ENCODE measurements around the gene ACO2.

The ACO2 gene

GRCh38 chr22:41521126-41521525 lies 52.2 kb downstream of the ACO2 start:
- H3K4me1 ChIP-seq (ENCODE audit: insufficient read depth, low read length), result no peaks in the 10 kb centered on the region
- H3K36me3 ChIP-seq (ENCODE audit: insufficient read depth, low read depth, low read length), result peaks cover 51% of the 10 kb centered on the region
- H3K9me3 ChIP-seq (ENCODE audit: insufficient read depth, low read depth, low read length), result no peaks in the 10 kb centered on the region
- H3K9ac ChIP-seq (ENCODE audit: low read depth, low read length), result no peak overlapping the region
- no peaks in the 10 kb centered on the region for H3K27me3 ChIP-seq (ENCODE audit: insufficient read depth, low read length)
- H3K4me3 ChIP-seq (ENCODE audit: low read length), result no peak overlapping the region
- H3K27ac ChIP-seq (ENCODE audit: low read length), result no peak overlapping the region

GRCh38 chr22:41522813-41523212 lies 53.9 kb downstream of the ACO2 start:
- Histone ChIP-seq H3K27me3 (ENCODE audit: insufficient read depth, low read length) (no peaks in the 10 kb centered on the region), H3K36me3 (ENCODE audit: insufficient read depth, low read depth, low read length) (peaks cover 63% of the 10 kb centered on the region), H3K27ac (ENCODE audit: low read length) (no peak overlapping the region), H3K9ac (ENCODE audit: low read depth, low read length) (no peak overlapping the region; the same call in 1 of the 2 replicates), H3K4me1 (ENCODE audit: insufficient read depth, low read length) (no peaks in the 10 kb centered on the region), H3K4me3 (ENCODE audit: low read length) (no peak overlapping the region), H3K9me3 (ENCODE audit: insufficient read depth, low read depth, low read length) (no peaks in the 10 kb centered on the region)

GRCh38 chr22:41523464-41524221 lies 54.7 kb downstream of the ACO2 start:
- no peaks in the 10 kb centered on the region for H3K4me1 ChIP-seq (ENCODE audit: insufficient read depth, low read length)
- H3K4me3 ChIP-seq (ENCODE audit: low read length), result no peak overlapping the region
- no peaks in the 10 kb centered on the region for H3K27me3 ChIP-seq (ENCODE audit: insufficient read depth, low read length)
- H3K9me3 ChIP-seq (ENCODE audit: insufficient read depth, low read depth, low read length), result no peaks in the 10 kb centered on the region
- no peak overlapping the region for H3K27ac ChIP-seq (ENCODE audit: low read length)
- H3K9ac ChIP-seq (ENCODE audit: low read depth, low read length), result no peak overlapping the region
- peaks cover 66% of the 10 kb centered on the region for H3K36me3 ChIP-seq (ENCODE audit: insufficient read depth, low read depth, low read length)

- no peaks in the 10 kb centered on the region for H3K4me1 ChIP-seq (ENCODE audit: insufficient read depth, low read length)
- H3K27me3 ChIP-seq (ENCODE audit: insufficient read depth, low read length), result no peaks in the 10 kb centered on the region
- no peak overlapping the region for H3K4me3 ChIP-seq (ENCODE audit: low read length)
- no peak overlapping the region for H3K27ac ChIP-seq (ENCODE audit: low read length)
- H3K36me3 ChIP-seq (ENCODE audit: insufficient read depth, low read depth, low read length), result peaks cover 67% of the 10 kb centered on the region
- H3K9me3 ChIP-seq (ENCODE audit: insufficient read depth, low read depth, low read length), result no peaks in the 10 kb centered on the region
- no peak overlapping the region for H3K9ac ChIP-seq (ENCODE audit: low read depth, low read length)
These were observed 55.3 kb downstream of the ACO2 start for GRCh38 chr22:41524251-41524661.

- Histone ChIP-seq H3K27me3 (ENCODE audit: insufficient read depth, low read length) (no peaks in the 10 kb centered on the region), H3K9me3 (ENCODE audit: insufficient read depth, low read depth, low read length) (no peaks in the 10 kb centered on the region), H3K9ac (ENCODE audit: low read depth, low read length) (no peak overlapping the region), H3K4me3 (ENCODE audit: low read length) (no peak overlapping the region), H3K36me3 (ENCODE audit: insufficient read depth, low read depth, low read length) (peaks cover 68% of the 10 kb centered on the region), H3K4me1 (ENCODE audit: insufficient read depth, low read length) (no peaks in the 10 kb centered on the region), H3K27ac (ENCODE audit: low read length) (no peak overlapping the region)
These were observed 56.0 kb downstream of the ACO2 start for GRCh38 chr22:41524809-41525449.

- Histone ChIP-seq H3K4me3 (ENCODE audit: low read length) (no peak overlapping the region), H3K27ac (ENCODE audit: low read length) (no peak overlapping the region), H3K9ac (ENCODE audit: low read depth, low read length) (no peak overlapping the region)
These were observed 56.7 kb downstream of the ACO2 start for GRCh38 chr22:41525450-41526225.

GRCh38 chr22:41526226-41526829 lies 57.4 kb downstream of the ACO2 start:
- Histone ChIP-seq H3K27ac (ENCODE audit: low read length) (no peak overlapping the region), H3K4me1 (ENCODE audit: insufficient read depth, low read length) (no peaks in the 10 kb centered on the region), H3K9ac (ENCODE audit: low read depth, low read length) (no peak overlapping the region), H3K9me3 (ENCODE audit: insufficient read depth, low read depth, low read length) (no peaks in the 10 kb centered on the region), H3K36me3 (ENCODE audit: insufficient read depth, low read depth, low read length) (peaks cover 80% of the 10 kb centered on the region), H3K27me3 (ENCODE audit: insufficient read depth, low read length) (no peaks in the 10 kb centered on the region), H3K4me3 (ENCODE audit: low read length) (no peak overlapping the region)

More at GRCh38 chr22:41525450-41526225, 56.7 kb downstream of the ACO2 start:
- H3K9me3 ChIP-seq (ENCODE audit: insufficient read depth, low read depth, low read length), result no peaks in the 10 kb centered on the region
- no peaks in the 10 kb centered on the region for H3K4me1 ChIP-seq (ENCODE audit: insufficient read depth, low read length)
- no peaks in the 10 kb centered on the region for H3K27me3 ChIP-seq (ENCODE audit: insufficient read depth, low read length)
- H3K36me3 ChIP-seq (ENCODE audit: insufficient read depth, low read depth, low read length), result peaks cover 73% of the 10 kb centered on the region

- Histone ChIP-seq H3K27ac (ENCODE audit: low read length) (no peak overlapping the region), H3K4me1 (ENCODE audit: insufficient read depth, low read length) (no peaks in the 10 kb centered on the region), H3K36me3 (ENCODE audit: insufficient read depth, low read depth, low read length) (peaks cover 88% of the 10 kb centered on the region), H3K9me3 (ENCODE audit: insufficient read depth, low read depth, low read length) (no peaks in the 10 kb centered on the region), H3K4me3 (ENCODE audit: low read length) (no peak overlapping the region), H3K27me3 (ENCODE audit: insufficient read depth, low read length) (no peaks in the 10 kb centered on the region), H3K9ac (ENCODE audit: low read depth, low read length) (no peak overlapping the region)
These were observed 58.2 kb downstream of the ACO2 start for GRCh38 chr22:41526830-41527799.

- Histone ChIP-seq H3K36me3 (ENCODE audit: insufficient read depth, low read depth, low read length) (peaks cover 89% of the 10 kb centered on the region), H3K9ac (ENCODE audit: low read depth, low read length) (no peak overlapping the region), H3K4me3 (ENCODE audit: low read length) (no peak overlapping the region), H3K27ac (ENCODE audit: low read length) (no peak overlapping the region), H3K4me1 (ENCODE audit: insufficient read depth, low read length) (peaks cover 4% of the 10 kb centered on the region; the same call in 1 of the 2 replicates), H3K9me3 (ENCODE audit: insufficient read depth, low read depth, low read length) (no peaks in the 10 kb centered on the region), H3K27me3 (ENCODE audit: insufficient read depth, low read length) (no peaks in the 10 kb centered on the region)
These were observed 59.3 kb downstream of the ACO2 start for GRCh38 chr22:41528132-41528766.

- Histone ChIP-seq H3K4me3 (ENCODE audit: low read length) (no peak overlapping the region), H3K9me3 (ENCODE audit: insufficient read depth, low read depth, low read length) (no peaks in the 10 kb centered on the region), H3K9ac (ENCODE audit: low read depth, low read length) (no peak overlapping the region), H3K27ac (ENCODE audit: low read length) (no peak overlapping the region), H3K36me3 (ENCODE audit: insufficient read depth, low read depth, low read length) (peaks cover 83% of the 10 kb centered on the region), H3K27me3 (ENCODE audit: insufficient read depth, low read length) (no peaks in the 10 kb centered on the region), H3K4me1 (ENCODE audit: insufficient read depth, low read length) (peaks cover 4% of the 10 kb centered on the region; the same call in 1 of the 2 replicates)
These were observed 60.1 kb downstream of the ACO2 start for GRCh38 chr22:41528938-41529561.

Data from iPS-20b (cell line).